HG03103 (cell line): ENCODE measurements around the gene DOHH.
"Not testable (repeated sequence)": the region's sequence is repeated elsewhere in the genome, so short reads cannot be mapped to it uniquely, and the experiment has no call there.

ENCODE experiments used
- ATAC-seq: cut with Tn5 transposase; IDR thresholded peaks from one replicate; pipeline ENCODE4 v1.9.1; 2021; ENCODE audit warnings: low read depth; ENCODE audit not compliant: unreplicated experiment

Gene DOHH

GRCh38 chr19:3463714-3464586 is 36.5 kb downstream of the DOHH start:
- no peak for ATAC-seq

DNA sequence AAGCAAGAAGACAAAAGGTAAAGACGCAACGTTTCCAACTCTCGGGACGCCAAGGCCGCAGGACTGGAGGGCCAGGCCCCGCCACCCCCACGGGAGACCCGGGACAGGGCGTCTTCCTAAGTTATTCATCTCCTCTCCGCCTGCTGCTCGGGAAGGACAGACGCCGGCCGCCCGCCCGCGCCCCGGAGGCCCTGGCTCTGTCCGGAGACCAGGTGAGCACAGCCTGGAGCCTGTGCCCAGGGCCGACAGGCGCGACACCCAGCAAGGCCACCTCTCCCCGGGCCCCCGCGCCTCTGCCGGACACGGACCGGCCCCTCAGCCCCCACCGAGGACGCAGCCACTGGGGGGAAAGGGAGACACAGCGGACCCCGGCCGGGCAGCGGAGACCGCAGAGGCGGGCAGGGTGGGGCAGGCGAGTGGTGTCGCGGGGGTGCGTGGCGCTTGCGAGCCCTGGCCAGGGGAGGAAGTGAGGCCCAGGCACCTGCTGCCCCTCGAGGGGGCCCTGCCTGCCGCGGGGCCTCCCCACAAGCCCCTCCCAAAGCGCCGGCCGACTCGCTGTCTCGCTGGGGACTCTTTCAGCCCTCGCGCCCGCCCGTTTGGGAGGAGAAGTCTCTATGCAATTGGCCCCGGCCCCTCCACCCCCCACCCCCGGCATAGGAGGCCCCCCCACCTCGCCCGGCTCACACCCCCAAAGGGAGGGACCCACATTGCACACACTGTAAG is 37.3 kb downstream of the DOHH start:
- ATAC-seq = no peak

DNA sequence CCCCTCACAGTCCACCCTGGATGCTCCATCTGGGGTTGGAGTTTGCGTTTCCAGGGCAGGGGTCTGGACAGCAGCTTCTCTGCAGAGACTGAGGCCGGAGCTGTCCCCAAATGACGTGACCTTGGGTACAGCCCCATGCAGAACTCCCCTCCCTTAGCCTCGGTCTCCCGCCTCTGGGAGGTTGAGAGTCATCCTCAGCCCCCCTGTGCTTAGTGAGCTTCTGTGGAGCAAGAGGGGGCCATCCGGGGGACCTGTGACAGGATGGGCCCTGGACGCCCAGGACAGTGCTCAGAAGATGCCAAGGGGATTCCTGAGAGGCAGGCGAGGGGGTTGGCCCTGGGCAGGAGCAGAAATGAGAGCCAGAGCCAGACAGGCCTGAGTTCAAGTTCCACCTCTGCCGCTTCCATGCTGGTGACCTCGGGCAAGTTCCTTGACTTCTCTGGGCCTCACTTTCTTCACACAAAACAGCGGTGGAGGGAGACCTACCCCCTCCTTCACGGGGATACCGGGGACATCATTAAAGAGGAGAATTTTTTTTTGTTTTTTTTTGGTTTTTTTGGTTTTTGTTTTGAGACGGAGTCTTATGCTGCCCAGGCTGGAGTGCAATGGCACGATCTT is 40.4 kb downstream of the DOHH start:
- no peak for ATAC-seq

DNA sequence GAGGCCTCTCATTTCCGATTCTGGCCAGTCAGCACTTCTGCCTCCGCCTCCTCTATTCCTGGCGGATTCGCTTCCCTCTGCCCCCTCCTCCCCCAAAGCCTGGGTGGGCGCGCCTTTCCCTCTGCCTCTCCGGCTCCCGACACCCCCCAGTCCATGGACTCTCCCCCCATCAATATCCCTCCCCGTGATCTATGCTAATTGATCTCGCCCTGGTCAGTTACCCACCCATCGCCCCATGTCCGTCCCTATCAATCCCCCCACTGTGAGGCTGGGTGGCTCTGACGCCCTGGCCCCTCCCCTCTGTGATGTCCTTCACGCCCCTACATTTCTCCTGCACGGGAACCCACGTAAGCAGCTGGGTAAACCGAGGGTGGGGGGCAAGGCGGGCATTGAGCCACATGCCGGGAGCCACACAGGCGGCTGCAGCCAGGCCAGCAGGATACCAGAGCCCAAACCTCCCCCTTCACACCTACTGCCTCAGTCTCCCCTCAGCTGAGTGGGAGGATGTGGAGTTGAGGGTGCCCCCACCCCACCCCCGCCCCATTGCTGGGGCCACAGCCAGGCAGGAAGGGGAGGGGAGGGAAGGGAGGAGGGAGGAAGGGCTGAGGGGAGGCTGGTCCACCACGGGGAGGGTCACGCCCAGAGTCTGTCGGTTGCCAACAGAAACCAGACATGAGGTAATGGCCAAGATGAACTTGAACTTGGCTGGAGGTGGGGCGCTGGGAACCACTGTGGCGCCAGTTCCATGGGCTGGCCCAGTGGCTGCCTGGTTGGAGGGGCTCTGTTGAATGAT is 41.2 kb downstream of the DOHH start:
- ATAC-seq = no peak

DNA sequence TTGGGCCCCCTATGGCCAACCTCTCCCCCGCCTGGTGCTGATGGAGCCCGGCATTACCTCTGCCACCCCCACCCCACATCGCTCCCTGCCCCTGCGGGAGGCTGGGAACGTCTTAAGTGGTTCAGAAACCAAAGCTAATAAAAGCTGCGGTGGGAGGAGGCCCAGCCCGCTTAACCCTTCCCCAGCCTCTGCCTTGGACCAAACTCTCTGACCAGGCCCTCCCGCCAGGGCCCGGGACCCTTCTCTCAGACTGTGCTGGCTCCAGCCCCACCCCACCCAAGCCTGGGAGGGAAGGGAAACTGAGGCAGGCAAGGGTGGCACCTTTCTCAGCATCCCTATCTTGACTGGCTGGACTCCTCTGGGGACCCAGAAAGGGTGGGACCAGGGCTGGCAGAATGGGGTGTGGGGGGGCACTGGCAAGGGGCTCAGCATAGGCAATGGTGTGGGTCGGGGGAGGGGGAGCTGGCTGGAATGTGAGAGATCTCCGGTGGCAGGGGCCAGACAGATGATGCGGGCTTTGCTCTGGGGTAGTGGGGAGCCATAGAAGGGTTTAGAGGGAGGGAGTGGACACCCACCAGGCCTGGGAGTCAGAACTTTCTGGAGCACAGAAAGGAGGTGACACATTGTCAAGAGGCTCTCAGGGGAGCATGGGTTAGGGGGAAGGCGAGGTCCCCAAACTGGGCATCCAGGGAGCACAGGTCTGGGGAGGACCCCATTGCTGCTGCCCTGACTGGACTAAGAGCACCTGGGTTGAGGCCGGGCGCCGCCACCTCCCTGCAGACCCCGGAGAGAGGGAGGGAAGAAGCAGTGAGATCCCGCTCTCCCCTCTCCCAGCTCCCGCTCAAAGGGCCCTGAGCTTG is 42.0 kb downstream of the DOHH start:
- no peak for ATAC-seq

GRCh38 chr19:3457528-3458228 is 42.8 kb downstream of the DOHH start:
- ATAC-seq = no peak

- ATAC-seq = no peak
Measured at GRCh38 chr19:3456925-3457527, 43.4 kb downstream of the DOHH start.

DNA sequence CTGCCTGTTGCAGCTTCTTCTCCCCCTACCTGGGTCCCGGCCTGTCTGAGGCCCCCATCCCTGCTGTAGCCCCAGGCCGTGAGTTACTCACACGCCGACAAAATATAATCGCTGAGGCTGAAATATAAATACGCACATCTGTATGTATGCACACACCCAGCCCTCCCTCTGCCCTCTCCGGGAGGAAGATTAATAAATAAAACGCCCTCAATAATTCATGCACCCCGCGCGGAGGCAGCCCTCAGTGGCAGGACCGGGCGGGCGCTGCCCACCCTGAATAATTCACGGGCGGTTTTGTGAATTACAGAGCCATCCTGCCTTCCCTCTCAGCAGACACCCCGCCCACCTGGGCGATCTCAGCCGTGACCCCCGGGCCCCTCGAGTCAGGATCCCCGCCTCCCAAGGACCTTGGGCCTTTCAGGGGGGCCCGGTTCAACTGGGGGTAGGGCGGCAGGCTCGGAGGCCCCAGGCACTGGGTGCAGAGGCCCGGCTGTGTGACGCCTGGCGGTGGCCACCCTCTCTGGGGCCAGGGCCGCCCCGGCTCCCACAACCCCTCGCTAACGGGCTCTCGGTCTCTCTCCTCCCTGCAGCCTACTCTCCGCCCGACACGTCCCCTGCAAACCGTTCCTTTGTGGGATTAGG is 44.4 kb downstream of the DOHH start:
- no peak for ATAC-seq

DNA sequence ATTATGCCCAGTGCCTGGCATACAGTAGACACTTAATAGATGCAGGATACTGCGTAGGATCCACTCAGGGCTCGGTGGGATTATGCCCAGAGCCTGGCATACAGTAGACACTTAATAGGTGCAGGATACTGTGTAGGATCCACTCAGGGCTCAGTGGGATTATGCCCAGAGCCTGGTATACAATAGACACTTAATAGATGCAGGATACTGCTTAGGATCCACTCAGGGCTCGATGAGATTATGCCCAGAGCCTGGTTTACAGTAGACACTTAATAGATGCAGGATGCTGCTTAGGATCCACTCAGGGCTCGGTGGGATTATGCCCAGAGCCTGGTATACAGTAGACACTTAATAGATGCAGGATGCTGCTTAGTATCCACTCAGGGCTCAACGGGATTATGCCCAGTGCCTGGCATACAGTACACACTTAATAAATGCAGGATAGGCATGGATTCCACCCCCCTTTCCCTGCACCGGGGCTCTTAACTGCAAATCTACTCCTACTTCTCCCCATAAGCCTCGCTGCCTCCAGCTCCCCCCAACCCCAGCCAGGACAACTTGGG is 45.0 kb downstream of the DOHH start:
- no peak for ATAC-seq

- ATAC-seq = no peak
Measured at GRCh38 chr19:3454656-3455392, 45.6 kb downstream of the DOHH start.

DNA sequence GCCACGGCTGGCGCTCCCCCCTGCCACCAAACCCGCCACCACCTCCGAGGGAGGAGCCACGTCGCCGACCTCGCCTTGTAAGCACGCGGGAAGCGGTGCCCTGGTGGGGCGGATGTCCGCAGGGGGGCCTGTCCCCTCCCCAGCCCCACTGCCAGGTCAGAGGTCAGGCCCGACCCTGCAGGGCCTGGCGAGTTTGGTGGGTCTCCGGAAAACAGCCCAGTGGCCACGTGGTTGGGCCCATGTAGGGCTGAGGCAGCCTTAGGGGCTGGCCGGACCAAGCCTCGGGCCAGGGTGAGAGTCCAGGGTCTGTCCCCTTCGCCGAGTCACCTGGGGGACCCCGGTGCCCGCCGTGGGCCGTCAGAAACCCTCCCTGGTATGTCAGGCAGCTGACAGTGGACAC is 46.6 kb downstream of the DOHH start:
- ATAC-seq = no peak

GRCh38 chr19:3452942-3453214 is 47.6 kb downstream of the DOHH start:
- ATAC-seq = not testable (repeated sequence)

- ATAC-seq = no peak
Measured at GRCh38 chr19:3452171-3452941, 48.1 kb downstream of the DOHH start.

DNA sequence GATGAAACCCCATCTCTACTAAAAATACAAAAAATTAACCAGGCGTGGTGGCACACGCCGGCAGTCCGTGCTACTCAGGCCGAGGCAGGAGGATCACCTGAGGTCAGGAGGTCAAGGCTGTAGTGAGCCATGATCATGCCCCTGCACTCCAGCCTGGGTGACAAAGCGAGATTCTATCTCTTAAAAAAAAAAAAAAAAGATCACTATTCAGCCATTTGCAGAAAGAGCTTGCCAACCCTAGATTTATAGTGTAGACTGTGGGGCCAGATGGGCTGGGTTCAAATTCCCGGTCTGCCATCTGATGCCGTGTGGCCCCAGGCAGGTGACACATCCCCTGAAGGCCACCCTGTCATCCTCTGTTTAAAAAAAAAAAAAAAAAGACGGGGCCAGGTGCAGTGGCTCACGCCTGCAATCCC is 49.0 kb downstream of the DOHH start:
- no peak for ATAC-seq

DNA sequence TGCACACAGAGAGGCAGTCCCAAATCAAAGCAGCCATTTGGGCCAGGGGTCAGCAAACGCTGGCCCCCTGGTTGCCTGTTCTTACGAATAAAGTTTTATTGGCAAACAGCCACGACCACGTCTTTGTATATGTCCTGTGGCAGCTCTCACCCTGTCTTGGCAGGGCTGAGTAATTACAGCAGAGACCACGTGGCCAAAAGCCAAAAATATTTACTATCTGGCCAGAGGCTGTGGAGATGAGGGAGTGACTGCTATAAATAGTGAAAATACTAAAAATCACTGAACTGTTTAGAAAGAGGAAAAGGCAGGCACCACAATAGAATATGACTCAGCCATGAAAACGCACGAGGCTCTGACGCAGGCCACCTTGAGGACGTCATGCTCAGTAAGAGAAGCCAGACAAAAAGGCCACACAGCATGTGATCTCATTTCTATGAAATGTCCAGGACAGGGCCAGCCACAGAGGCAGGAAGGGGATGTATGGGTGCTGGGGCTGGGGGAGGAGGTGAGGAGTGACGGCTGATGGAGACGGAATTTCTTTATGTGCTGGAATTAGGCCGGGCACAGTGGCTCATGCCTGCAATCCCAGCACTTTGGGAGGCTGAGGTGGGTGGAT is 49.6 kb downstream of the DOHH start:
- no peak for ATAC-seq

DNA sequence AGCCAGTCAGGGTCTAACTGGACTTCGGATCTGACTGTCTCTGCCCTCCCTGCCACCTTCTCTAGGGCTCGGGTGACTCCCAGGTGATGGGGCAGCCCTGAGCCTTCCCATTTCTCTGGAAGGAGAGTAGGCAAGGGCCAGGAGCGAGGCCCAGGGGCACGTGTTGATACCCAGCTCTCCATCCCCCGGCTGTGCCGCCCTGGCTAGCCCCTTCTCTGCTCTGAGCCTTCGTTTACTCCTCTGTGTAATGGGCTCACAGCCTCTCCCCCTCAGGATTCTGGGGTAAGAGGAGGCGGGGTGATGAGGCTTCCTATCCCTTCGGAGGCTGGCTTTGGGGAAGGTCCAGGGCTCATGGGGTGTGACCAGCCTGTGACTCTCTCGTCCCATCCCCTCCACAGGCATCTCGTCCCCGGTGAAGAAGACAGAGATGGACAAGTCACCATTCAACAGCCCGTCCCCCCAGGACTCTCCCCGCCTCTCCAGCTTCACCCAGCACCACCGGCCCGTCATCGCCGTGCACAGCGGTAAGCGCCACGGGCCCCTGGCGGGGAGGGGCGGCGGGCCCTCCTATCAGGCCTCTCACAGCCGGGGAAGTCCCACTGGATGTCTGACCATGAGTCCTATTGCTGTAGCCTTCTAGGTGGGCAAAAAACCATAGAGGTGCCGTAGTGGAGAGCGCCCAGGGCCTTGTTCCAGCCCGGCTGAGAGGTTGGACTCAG is 51.7 kb downstream of the DOHH start:
- no peak for ATAC-seq
